H1 (cell line): ENCODE measurements around the gene TINAG. TPM values are rescaled to one million over a fixed set of nuclear protein-coding genes. Genes with fewer than 3 reads are reported as not detected.

Source experiments
- CTCF ChIA-PET: fragments of 300-600 bp; sonication (Branson Sonifier 250); formaldehyde crosslinking; loops from one replicate; lab custom pipeline; 2021; ENCODE audit not compliant: partially characterized antibody; lab: Charles Lee
- POLR2A ChIA-PET: fragments of 300-600 bp; sonication (Branson Sonifier 250); formaldehyde crosslinking; loops from one replicate; lab custom pipeline; 2021; ENCODE audit warnings: inconsistent platforms; ENCODE audit not compliant: partially characterized antibody; lab: Charles Lee
- DNase-seq, 2 experiments: peaks; one replicate each; pipeline versions ENCODE4 v3.0.0 to v3.0.0-alpha.2; 2010 to 2022; ENCODE audit warnings: low spot score in 2 of 2, low read depth in 1 of 2, mixed read lengths in 1 of 2
- FAIRE-seq: peaks from 2 replicates; lab custom pipeline; 2011; peaks lifted over from hg19 to GRCh38; lab: Jason Lieb, UNC
- H2AFZ ChIP-seq: 2 replicates; pipeline ENCODE4 v1.8.1; 2012; ENCODE audit warnings: low read length, inconsistent platforms
- H2AK5ac ChIP-seq: 2 replicates; pipeline ENCODE4 v1.6.1; 2013; ENCODE audit warnings: low read depth, low read length
- H2BK120ac ChIP-seq: replicated peaks from 2 replicates; pipeline ENCODE3; 2013; ENCODE audit warnings: low read depth, low read length, inconsistent platforms
- H2BK12ac ChIP-seq: 2 replicates; pipeline ENCODE4 v1.6.1; 2013; ENCODE audit warnings: low read depth, low read length
- H2BK15ac ChIP-seq: 2 replicates; pipeline ENCODE4 v1.6.1; 2013; ENCODE audit warnings: low read length
- H2BK20ac ChIP-seq: 2 replicates; pipeline ENCODE4 v1.6.1; 2013; ENCODE audit warnings: low read length
- H2BK5ac ChIP-seq: 2 replicates; pipeline ENCODE4 v1.6.1; 2013; ENCODE audit warnings: low read depth, low read length
- H3K14ac ChIP-seq: 2 replicates; pipeline ENCODE4 v1.6.1; 2013; ENCODE audit warnings: inconsistent platforms; ENCODE audit not compliant: insufficient read length
- H3K18ac ChIP-seq: 2 replicates; pipeline ENCODE4 v1.6.1; 2013; ENCODE audit warnings: low read length; ENCODE audit errors: extremely low read depth
- H3K23ac ChIP-seq: 2 replicates; pipeline ENCODE4 v1.6.1; 2013; ENCODE audit warnings: inconsistent platforms; ENCODE audit not compliant: insufficient read length
- H3K23me2 ChIP-seq: 2 replicates; pipeline ENCODE4 v1.6.1; 2013; ENCODE audit warnings: low read depth, low read length
- H3K27ac ChIP-seq: 2 replicates; pipeline ENCODE4 v1.6.1; 2011; ENCODE audit warnings: low read depth, low read length, inconsistent platforms
- H3K27me3 ChIP-seq, 4 experiments: replicated peaks in 1 of 4; 1 replicate in 1 of 4; 2 replicates in 3 of 4; pipeline versions ENCODE4 v1.6.1 to v1.8.1; 2011 to 2013; ENCODE audit warnings: low read length in 3 of 4, mild to moderate bottlenecking in 3 of 4, inconsistent platforms in 2 of 4, mixed read lengths in 2 of 4, moderate library complexity in 1 of 4; ENCODE audit not compliant: control insufficient read depth in 3 of 4, insufficient read depth in 3 of 4; ENCODE audit errors: extremely low read depth in 1 of 4
- H3K36me3 ChIP-seq, 4 experiments: 2 replicates each; pipeline versions ENCODE4 v1.6.1 to v1.8.1; 2011 to 2013; ENCODE audit warnings: mild to moderate bottlenecking in 4 of 4, low read length in 3 of 4, moderate library complexity in 2 of 4, control low read depth in 1 of 4, inconsistent platforms in 1 of 4; ENCODE audit not compliant: insufficient read depth in 4 of 4, control insufficient read depth in 2 of 4
- H3K4ac ChIP-seq: replicated peaks from 2 replicates; pipeline ENCODE3; 2013; ENCODE audit warnings: low read length, low read depth, mixed read lengths, inconsistent platforms; ENCODE audit not compliant: insufficient read length
- H3K4me1 ChIP-seq, 4 experiments: replicated peaks in 1 of 4; 1 replicate in 1 of 4; 2 replicates in 3 of 4; pipeline versions ENCODE4 v1.6.1 to v1.8.1; 2011 to 2013; ENCODE audit warnings: low read length in 3 of 4, inconsistent platforms in 2 of 4, mixed read lengths in 1 of 4; ENCODE audit not compliant: insufficient read depth in 4 of 4, control insufficient read depth in 3 of 4
- H3K4me2 ChIP-seq, 2 experiments: 2 replicates each; pipeline versions ENCODE4 v1.6.1 to v1.8.1; 2011 to 2013; ENCODE audit warnings: low read depth in 2 of 2, low read length in 2 of 2, control low read depth in 1 of 2, inconsistent platforms in 1 of 2, mild to moderate bottlenecking in 1 of 2; ENCODE audit not compliant: insufficient read depth in 1 of 2
- H3K4me3 ChIP-seq, 4 experiments: fragments of 200-600, 300-600 bp in 1 of 4; sonication (generic), shearing (Covaris generic), sonication (Bioruptor Twin) in 1 of 4; 2 replicates each; pipeline versions ENCODE4 v1.5.1 to v1.8.1; 2011 to 2016; ENCODE audit warnings: low read length in 4 of 4, low read depth in 3 of 4, control low read depth in 2 of 4, inconsistent platforms in 2 of 4, mild to moderate bottlenecking in 2 of 4, mixed read lengths in 1 of 4, moderate library complexity in 1 of 4; ENCODE audit not compliant: insufficient read depth in 2 of 4; ENCODE audit errors: extremely low read depth in 1 of 4
- H3K56ac ChIP-seq: replicated peaks from 2 replicates; pipeline ENCODE3; 2013; ENCODE audit warnings: low read depth, mild to moderate bottlenecking, mixed read lengths, low read length, inconsistent platforms; ENCODE audit not compliant: insufficient read length
- H3K79me1 ChIP-seq: 2 replicates; pipeline ENCODE4 v1.6.1; 2013; ENCODE audit warnings: low read depth, low read length, control low read depth
- H3K79me2 ChIP-seq, 2 experiments: 2 replicates each; pipeline versions ENCODE4 v1.6.1 to v1.8.1; 2012 to 2013; ENCODE audit warnings: low read length in 2 of 2, mild to moderate bottlenecking in 2 of 2, inconsistent platforms in 1 of 2; ENCODE audit not compliant: insufficient read depth in 2 of 2, control insufficient read depth in 1 of 2
- H3K9ac ChIP-seq, 4 experiments: replicated peaks in 1 of 4; 1 replicate in 1 of 4; 2 replicates in 3 of 4; pipeline versions ENCODE4 v1.6.1 to v1.8.1; 2011 to 2013; ENCODE audit warnings: low read depth in 3 of 4, low read length in 3 of 4, control low read depth in 2 of 4, mild to moderate bottlenecking in 2 of 4, moderate library complexity in 2 of 4, inconsistent platforms in 1 of 4; ENCODE audit errors: extremely low read depth in 1 of 4
- H3K9me3 ChIP-seq, 2 experiments: 2 replicates each; pipeline versions ENCODE4 v1.6.1 to v1.8.1; 2012 to 2013; ENCODE audit warnings: mild to moderate bottlenecking in 2 of 2, moderate library complexity in 2 of 2, control low read depth in 1 of 2, inconsistent platforms in 1 of 2, low read depth in 1 of 2, low read length in 1 of 2, mixed read lengths in 1 of 2; ENCODE audit not compliant: insufficient read depth in 2 of 2
- H4K20me1 ChIP-seq, 2 experiments: replicated peaks in 1 of 2; 2 replicates each; pipeline versions ENCODE3 to v1.8.1; 2011 to 2013; ENCODE audit warnings: inconsistent platforms in 2 of 2, low read length in 2 of 2, mild to moderate bottlenecking in 1 of 2; ENCODE audit not compliant: insufficient read depth in 2 of 2, control insufficient read depth in 1 of 2
- H4K5ac ChIP-seq: 2 replicates; pipeline ENCODE4 v1.6.1; 2013; ENCODE audit warnings: low read length, low read depth, mixed read lengths, inconsistent platforms; ENCODE audit not compliant: insufficient read length
- H4K8ac ChIP-seq: 2 replicates; pipeline ENCODE4 v1.8.0; 2013; ENCODE audit warnings: mild to moderate bottlenecking, moderate library complexity, low read length, inconsistent platforms; ENCODE audit not compliant: insufficient read depth; ENCODE audit errors: extremely low read depth
- H4K91ac ChIP-seq: replicated peaks from 2 replicates; pipeline ENCODE3; 2013; ENCODE audit warnings: low read length, mixed read lengths, inconsistent platforms; ENCODE audit not compliant: insufficient read length
- ATF2 ChIP-seq: IDR thresholded peaks from 2 replicates; pipeline ENCODE4 v1.6.1; 2012; ENCODE audit warnings: low read length, inconsistent platforms
- BCL11A ChIP-seq, 2 experiments: IDR thresholded peaks; one replicate each; pipeline ENCODE4 v1.6.1; 2011; ENCODE audit warnings: low read depth in 2 of 2, low read length in 2 of 2, mild to moderate bottlenecking in 2 of 2
- CTBP2 ChIP-seq: IDR thresholded peaks from 2 replicates; pipeline ENCODE4 v1.7.0; 2011; ENCODE audit warnings: borderline replicate concordance, mild to moderate bottlenecking, moderate library complexity, mixed read lengths, low read length; ENCODE audit not compliant: insufficient read depth, insufficient read length
- EGR1 ChIP-seq: IDR thresholded peaks from 2 replicates; pipeline ENCODE4 v1.6.1; 2011; ENCODE audit warnings: low read depth, low read length, borderline replicate concordance
- JUND ChIP-seq: IDR thresholded peaks from 2 replicates; pipeline ENCODE4 v1.6.1; 2011; ENCODE audit warnings: mild to moderate bottlenecking, improper control_type of control experiment, low read length
- NRF1 ChIP-seq: IDR thresholded peaks from 2 replicates; pipeline ENCODE4 v1.6.1; 2011; ENCODE audit warnings: mild to moderate bottlenecking, low read depth, low read length, improper control_type of control experiment
- RNF2 ChIP-seq: fragments of 200-900, 300-1000 bp; sonication (generic); IDR thresholded peaks from 2 replicates; pipeline ENCODE4 v1.7.1; 2016; ENCODE audit warnings: borderline replicate concordance, low read depth, mild to moderate bottlenecking, antibody characterized with exemption, low read length; ENCODE audit not compliant: poor library complexity, severe bottlenecking; ENCODE audit errors: missing control alignments
- SIRT6 ChIP-seq: IDR thresholded peaks from one replicate; pipeline ENCODE4 v1.7.1; 2012; ENCODE audit warnings: low read length, inconsistent platforms
- SUZ12 ChIP-seq: fragments of 200-600 bp; sonication (generic); IDR thresholded peaks from 2 replicates; pipeline ENCODE4 v1.6.1; 2012; ENCODE audit warnings: mild to moderate bottlenecking, inconsistent platforms, low read length, moderate library complexity, mixed read lengths
- ZNF274 ChIP-seq: IDR thresholded peaks from 2 replicates; pipeline ENCODE4 v1.7.0; 2012; ENCODE audit warnings: low read length, borderline replicate concordance; ENCODE audit errors: extremely low read depth
- WGBS, 2 experiments: shearing (Covaris generic) in 1 of 2; methylation state at CpG; one replicate each; pipeline versions ENCODE4 v1.1.6 to v1.1.7; 2013 to 2015; ENCODE audit warnings: low lambda C conversion rate in 2 of 2, mixed read lengths in 2 of 2, inconsistent platforms in 1 of 2, low coverage in 1 of 2, missing lambda C conversion rate in 1 of 2; ENCODE audit not compliant: insufficient replicate concordance in 2 of 2, insufficient coverage in 1 of 2, insufficient read length in 1 of 2; ENCODE audit errors: extremely low coverage in 1 of 2, missing lambda C conversion rate in 1 of 2; 5-methylcytosine and 5-hydroxymethylcytosine counted together
- polyA plus RNA-seq, 7 experiments: library from polyadenylated mRNA; depleted of rRNA in 3 of 7; stranded (reverse) in 5 of 7; unstranded in 2 of 7; fragments of >200 nt in 5 of 7; fragments of 200-250 nt in 2 of 7; gene quantifications; 1 replicate in 5 of 7; 2 replicates in 1 of 7; 4 replicates in 1 of 7; pipeline versions ENCODE4 v1.2.1 to v1.2.3, GENCODE V29; 2011 to 2013; ENCODE audit warnings: missing spikeins in 2 of 7, mixed read lengths in 2 of 7
- total RNA-seq: library from RNA; stranded (reverse); fragmentation: NEBNext Ultra II Directional; extraction: Animal tissue kit (Norgen Biotek cat#: 25700); gene quantifications from 2 replicates; pipeline ENCODE4 v1.2.1, GENCODE V29; 2021

TINAG gene
- total and polyA plus RNA-seq, 2 of the 8 experiments (the other 6 are each of a cell fraction or from before 2014, with no cell fraction given): not detected

GRCh38 chr6:54299542-54300269 lies 8.5 kb upstream of the TINAG start:
- H3K79me2 ChIP-seq: no peaks in the 10 kb centered on the region
- H2AK5ac ChIP-seq: no peak overlapping the region
- H2BK20ac ChIP-seq: no peak overlapping the region
- H2AFZ ChIP-seq: no peak overlapping the region
- FAIRE-seq (no peak), DNase-seq (no peak)
- no peak overlapping the region for H2BK15ac ChIP-seq
- no peak overlapping the region for H3K4me3 ChIP-seq
- no peak overlapping the region for H3K27ac ChIP-seq
- no peak overlapping the region for H2BK12ac ChIP-seq
- no peaks in the 10 kb centered on the region for H3K27me3 ChIP-seq
- no peak overlapping the region for H4K91ac ChIP-seq
- no peak overlapping the region for H4K8ac ChIP-seq
- WGBS, 2 experiments: 86% methylated on average over 2 of the region's 2 CpGs; no CpG with 5 or more reads in 1 of the 2 experiments
- H3K23ac ChIP-seq: no peak overlapping the region
- no peak overlapping the region for H3K18ac ChIP-seq
- no peak overlapping the region for H3K9ac ChIP-seq
- H3K36me3 ChIP-seq: no peaks in the 10 kb centered on the region
- H3K9me3 ChIP-seq: no peaks in the 10 kb centered on the region
- H3K4ac ChIP-seq: no peak overlapping the region
- H2BK5ac ChIP-seq: no peak overlapping the region
- no peak overlapping the region for H2BK120ac ChIP-seq
- no peak overlapping the region for H3K14ac ChIP-seq
- no peak overlapping the region for H3K56ac ChIP-seq
- no peak overlapping the region for H3K4me2 ChIP-seq
- ChIA-PET CTCF (interaction anchor here (1.1 to 1.6 kb wide), 3 partner anchors 313 to 693 kb away, joined by 3 to 5 read pairs (median 3); no protein-coding TSS in a partner anchor), POLR2A (no interaction called here)
- H3K4me1 ChIP-seq: no peaks in the 10 kb centered on the region
- no peaks in the 10 kb centered on the region for H4K20me1 ChIP-seq
- H4K5ac ChIP-seq: no peak overlapping the region
- no peaks in the 10 kb centered on the region for H3K79me1 ChIP-seq
- H3K23me2 ChIP-seq: no peaks in the 10 kb centered on the region
- TF ChIP-seq ATF2 (no peak), NRF1 (no peak), SUZ12 (no peak), RNF2 (no peak), CTBP2 (no peak), EGR1 (no peak), SIRT6 (no peak), ZNF274 (no peak), JUND (no peak), BCL11A (IDR thresholded peaks at IDR 0.05; ENCODE audit: low read depth in 2 of 2, low read length in 2 of 2) (no peak)
